Brain pericyte (primary cell): ENCODE measurements around the gene HSPB7.

Experiments used
- DNase-seq: peaks from one replicate; pipeline ENCODE4 v3.0.0-alpha.2; 2012; ENCODE audit warnings: low read depth, low spot score

HSPB7 gene

DNA sequence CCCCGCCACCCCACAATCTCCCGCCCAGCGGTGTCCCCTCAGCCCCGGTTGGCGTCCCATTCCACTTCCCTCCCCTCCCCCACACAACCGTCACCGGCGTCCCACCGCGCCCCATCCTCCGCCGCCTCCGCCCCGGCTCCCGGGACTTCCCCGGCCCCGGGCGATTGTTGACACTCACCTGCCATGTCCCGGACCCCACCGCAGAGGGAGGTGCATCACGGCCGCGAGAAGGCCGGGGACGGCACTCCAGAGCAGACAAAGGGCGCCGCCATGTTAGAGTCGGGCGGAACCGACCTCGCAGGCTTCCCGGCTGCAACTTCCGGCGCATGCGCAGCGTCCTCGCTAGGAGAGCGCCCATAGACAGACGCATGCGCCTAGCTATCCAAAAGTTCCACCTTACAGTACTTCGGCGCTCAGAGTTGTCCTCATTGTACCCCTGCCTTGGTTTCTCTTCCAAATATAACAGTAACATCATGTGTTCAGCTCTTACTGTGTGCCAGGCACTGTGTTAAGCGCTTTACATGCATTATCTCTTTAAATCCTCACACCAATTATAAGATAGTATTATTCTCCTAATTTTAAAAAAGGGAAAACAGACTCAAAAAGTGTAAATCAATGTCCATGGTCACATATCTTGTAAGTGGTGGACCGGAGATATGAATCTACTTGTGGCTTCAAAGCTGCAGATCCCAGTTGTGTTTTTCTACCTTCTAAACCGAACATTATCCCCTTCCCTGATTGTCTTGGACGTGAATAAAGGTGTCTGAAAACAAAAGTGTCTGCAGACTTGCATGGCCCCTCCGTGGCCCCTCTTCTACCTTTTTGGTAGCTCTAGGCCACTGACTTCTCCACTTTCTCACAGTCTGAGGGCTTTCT lies 41.8 kb downstream of the HSPB7 start, which contains the start of gene ZBTB17:
ZBTB17 (minus strand) TSS at position 297 of the 876 bp plus-strand sequence. CDS start 27,606 bp downstream, outside the sequence.
- peak; percentile 64 for DNase-seq

DNA sequence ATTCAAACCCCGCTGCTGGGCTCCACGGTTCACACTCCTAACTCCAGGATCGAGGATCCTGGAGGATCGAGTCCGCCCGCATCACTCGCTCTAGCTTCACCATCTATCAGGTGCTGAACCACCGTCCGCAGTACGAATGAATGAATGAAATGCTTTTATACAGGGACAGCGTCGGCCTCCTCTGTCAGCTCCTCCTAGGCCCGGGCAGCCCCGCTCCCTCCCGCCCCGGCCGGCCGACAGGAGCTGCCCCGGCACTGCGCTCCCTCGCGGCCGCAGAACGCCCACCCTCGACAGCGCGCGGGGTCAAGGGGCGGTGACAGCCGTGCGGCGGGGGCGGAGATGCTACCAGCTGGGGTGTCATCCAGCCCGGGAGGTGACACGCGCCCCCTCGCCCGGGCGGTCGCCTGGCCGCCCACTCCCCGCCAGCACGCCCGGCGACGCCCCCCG lies 42.5 kb downstream of the HSPB7 start:
- no peak for DNase-seq

DNA sequence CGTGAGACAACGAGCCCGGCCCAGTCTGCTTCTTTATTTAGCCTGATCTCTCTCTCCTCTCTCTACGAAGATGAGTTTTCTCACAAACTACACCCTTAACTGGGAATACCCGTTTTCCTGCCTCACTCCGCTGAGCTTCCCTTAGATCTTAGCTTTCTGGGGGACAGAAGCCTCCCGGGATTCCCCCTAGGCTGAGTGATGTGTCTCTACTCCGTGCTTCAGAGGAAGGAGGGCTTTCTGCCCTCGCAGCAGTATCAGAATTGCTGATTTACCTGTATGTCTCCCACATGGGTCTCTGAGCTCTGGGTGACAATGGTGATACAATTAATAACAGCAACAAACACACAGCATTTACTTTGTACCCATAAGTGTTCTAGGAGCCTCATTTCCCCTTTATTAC lies 43.0 kb downstream of the HSPB7 start:
- DNase-seq, result no peak

DNA sequence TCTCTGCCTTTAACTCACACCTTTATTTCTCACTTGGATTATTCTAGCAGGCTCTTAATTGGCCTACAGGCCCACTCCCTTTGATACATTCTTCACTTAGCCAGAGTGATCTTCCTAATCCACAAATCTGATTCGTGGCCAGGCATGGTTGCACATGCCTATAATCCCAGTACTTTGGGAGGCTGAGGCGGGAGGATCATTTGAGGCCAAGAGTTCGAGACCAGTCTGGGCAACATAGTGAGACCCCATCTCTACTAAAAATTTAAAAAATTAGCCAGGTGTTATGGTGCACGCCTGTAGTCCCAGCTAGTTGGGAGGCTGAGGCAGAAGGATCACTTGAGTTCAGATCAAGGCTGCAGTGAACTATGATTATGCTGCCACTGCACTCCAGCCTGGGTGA lies 44.1 kb downstream of the HSPB7 start:
- DNase-seq, result no peak

DNA sequence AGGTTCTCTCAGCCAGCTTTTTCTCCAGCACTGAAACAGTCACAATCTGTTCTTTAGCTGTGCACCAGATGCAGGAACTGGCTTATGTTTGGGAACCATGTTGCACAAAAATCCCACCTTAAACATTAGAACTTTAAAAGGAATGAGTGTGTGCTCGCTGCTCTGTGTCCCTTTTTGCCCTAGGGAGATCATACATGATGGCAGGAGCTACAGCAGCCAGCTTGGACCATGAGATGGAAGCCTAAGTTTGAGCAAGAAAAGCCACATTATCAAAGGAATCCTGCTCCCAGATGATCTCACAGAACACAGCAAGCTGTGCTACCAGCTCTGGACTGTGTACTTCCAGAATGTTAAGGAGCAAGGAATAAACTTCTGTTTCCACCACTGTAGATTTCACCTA lies 45.4 kb downstream of the HSPB7 start:
- DNase-seq, result no peak

DNA sequence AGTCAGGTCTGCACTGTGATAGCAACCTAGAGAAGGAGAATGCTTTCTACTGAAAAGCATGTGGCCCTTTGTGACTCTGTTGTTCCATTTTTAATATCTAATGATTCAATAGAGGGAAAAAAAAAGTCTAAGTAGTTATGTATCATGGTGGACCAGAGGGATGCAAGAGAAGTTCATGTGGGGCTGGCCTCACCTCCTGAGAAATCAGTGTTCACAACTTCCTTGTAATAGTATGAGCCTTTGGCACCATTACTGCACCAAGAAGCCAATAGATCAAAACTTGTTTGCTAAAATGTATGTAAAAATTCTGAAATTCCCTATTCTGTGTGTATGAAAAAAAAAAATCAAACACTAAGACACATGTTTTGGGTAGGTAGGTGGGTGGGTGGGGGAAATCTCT lies 46.9 kb downstream of the HSPB7 start:
- no peak for DNase-seq

DNA sequence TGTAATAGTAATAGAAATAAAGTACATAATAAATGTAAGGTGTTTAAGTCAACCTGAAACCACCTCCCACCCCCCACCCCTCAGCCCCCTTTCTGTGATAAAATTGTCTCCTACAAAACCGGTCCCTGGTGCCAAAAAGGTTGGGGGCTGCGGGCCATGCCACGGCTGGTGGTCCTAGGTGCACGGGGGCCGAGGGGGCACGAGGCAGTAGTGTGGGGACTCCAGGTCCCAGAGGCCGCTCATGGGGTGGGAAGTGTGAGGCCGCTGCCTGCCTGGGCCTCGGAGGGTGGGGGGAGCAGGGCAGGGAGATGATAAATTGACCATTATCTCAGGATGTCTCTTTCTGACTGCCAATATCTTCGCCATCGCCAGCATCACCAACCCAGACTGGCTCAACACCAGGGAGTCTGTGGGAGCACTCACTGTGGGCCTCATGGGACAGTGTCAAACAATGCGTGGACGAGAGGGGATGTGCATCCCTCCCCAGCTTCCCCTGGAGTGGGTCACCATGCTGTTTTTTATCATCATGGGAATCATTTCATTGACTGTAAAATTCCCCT lies 48.4 kb downstream of the HSPB7 start:
- DNase-seq, result no peak

DNA sequence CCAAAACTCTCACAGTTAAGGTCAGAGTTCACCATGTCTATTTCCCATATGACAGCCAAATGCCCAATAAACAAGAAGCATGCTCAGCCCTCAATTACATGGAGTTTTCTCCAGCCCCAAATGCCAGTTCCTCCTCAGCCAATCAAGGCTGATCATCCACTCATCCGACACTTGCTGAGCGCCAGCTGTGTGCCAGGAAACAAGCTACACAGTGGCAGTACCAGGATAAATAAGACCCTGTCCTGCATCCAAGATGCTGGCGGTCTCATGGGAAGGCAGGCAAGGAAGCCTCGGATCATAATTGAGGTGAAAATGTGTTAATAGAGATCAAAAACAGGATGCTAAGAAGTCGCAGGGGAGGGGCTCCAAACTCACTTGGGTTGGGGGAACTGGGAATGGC lies 49.7 kb downstream of the HSPB7 start:
- no peak for DNase-seq

DNA sequence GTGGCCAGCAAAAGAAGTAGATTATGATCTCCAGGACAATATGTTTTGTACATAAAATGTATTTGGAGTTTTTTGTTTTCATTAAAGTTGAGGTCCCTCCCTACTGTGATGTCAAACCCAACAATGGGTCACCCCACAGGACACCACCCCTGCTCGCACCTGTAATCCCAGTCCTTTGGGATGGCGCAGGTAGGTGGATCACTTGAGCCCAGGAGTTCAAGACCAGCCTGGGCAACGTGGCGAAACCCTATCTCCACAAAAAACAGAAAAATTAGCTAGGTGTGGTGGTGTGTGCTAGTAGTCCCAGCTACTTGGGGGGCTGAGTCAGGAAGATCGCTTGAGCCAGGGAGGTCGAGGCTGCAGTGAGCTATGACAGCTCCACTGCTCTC lies 50.9 kb downstream of the HSPB7 start:
- no peak for DNase-seq

DNA sequence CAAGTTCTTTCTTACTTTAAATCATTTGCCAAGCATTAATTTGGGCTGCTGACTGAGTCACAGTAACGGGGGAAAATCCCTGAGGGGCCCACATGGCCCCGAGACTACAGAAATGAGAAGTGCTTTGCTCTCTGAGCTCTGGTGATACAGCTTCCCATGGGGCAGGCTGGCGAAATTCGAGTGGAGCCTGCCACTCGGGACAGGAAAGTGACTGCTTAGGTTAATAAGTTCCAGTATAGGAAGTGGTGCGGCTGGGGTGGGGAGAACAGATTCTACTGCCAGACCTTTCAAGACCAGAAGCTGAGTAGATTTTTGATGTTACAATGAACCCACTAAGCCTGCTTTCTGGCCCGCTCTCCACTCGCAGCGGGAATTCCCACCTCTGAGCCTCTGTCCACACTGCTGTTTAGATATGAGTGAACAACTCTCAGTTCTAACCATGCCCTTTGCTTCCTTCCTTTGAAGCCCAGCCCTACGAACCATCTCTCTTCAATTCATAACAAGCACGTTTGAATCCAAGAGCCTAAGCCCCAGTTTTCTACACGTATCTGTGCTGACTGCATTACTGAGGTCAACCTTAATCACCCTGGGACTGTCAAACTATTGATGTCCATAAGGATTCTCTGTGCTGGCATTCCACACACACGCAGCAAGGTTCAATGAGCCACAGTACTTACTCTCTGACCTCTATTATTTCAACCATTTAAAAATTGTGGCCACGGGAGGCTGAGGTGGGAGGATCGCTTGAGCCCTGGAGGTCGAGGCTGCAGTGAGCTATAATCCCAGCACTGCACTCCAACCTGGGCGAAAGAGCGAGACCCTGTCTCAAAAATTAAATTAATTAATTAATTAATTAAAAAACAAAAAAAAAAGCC lies 51.5 kb downstream of the HSPB7 start:
- DNase-seq, result no peak

DNA sequence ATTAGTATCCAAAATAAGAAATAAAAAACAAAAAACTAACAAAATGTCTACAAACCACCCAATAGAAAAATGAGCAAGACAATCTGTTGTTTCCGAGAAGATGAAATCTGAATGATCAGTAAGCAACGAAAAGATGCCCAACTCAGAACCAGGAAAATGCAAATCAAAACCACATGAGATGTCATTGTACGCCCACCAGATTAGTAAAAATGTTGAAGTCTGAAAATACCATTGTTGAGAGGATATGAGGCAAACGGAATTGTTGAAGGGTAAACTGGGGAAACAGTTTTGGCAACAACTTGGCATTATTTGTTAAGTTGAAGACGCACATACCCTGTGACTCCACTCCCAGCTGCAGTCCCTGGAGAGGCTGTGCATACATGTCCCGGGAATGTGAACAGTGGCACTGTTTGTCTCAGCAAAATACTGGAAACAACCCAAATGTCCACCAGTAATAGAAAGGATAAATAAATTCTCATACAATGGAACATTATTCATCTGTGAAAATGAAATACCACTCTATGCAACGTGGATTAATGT lies 52.5 kb downstream of the HSPB7 start:
- DNase-seq, result no peak
